Right lobe of liver (tissue), 6 donors: ENCODE results near the gene DOK6. TPM values are rescaled to one million over a fixed set of nuclear protein-coding genes. Genes with fewer than 3 reads are reported as not detected.
"Not testable (repeated sequence)": the region's sequence is repeated elsewhere in the genome, so short reads cannot be mapped to it uniquely, and the experiment has no call there.

Source experiments
- ATAC-seq, 4 donors: fragments of 200-7000 bp; cut with Tn5 transposase; one replicate each; pipeline ENCODE4 v1.9.1; 2020; ENCODE audit warnings: mild to moderate bottlenecking in 4 of 4, moderate library complexity in 4 of 4
- DNase-seq, 3 donors: peaks; one replicate each; pipeline ENCODE4 v3.0.0-alpha.2; 2020
- H3K27ac ChIP-seq, 3 donors: fragments of 200-600 bp; one replicate each; pipeline ENCODE4 v1.8.0; 2022
- H3K27me3 ChIP-seq, 2 donors: fragments of 200-600 bp; one replicate each; pipeline ENCODE4 v1.8.0; 2022
- H3K36me3 ChIP-seq, 4 donors: fragments of 200-600 bp; sonication (generic) in 1 of 4; one replicate each; pipeline versions ENCODE4 v1.5.1 to v1.8.0; 2017 to 2022; ENCODE audit warnings: control low read depth in 1 of 4
- H3K4me1 ChIP-seq, 4 donors: fragments of 200-600 bp; sonication (generic) in 1 of 4; one replicate each; pipeline versions ENCODE4 v1.5.1 to v1.8.0; 2017 to 2022; ENCODE audit warnings: control low read depth in 1 of 4
- H3K4me3 ChIP-seq, 3 donors: fragments of 200-600 bp; one replicate each; pipeline ENCODE4 v1.8.0; 2022
- H3K9me3 ChIP-seq, 4 donors: fragments of 200-600 bp; sonication (generic) in 1 of 4; one replicate each; pipeline versions ENCODE4 v1.5.1 to v1.8.0; 2017 to 2022; ENCODE audit warnings: control low read depth in 1 of 4
- CTCF ChIP-seq, 4 donors: fragments of 200-600 bp in 3 of 4; fragments of 450-650 bp in 1 of 4; IDR thresholded peaks; one replicate each; pipeline versions ENCODE4 v1.5.1 to v1.8.0; 2016 to 2022; ENCODE audit warnings: antibody characterized with exemption in 4 of 4, mild to moderate bottlenecking in 2 of 4
- POLR2A ChIP-seq: fragments of 450-650 bp; IDR thresholded peaks from one replicate; pipeline ENCODE4 v1.6.1; 2017; ENCODE audit warnings: antibody characterized with exemption, mild to moderate bottlenecking
- WGBS: methylation state at CpG from one replicate; pipeline ENCODE4 v1.1.6; 2018; ENCODE audit warnings: low coverage, low lambda C conversion rate; ENCODE audit not compliant: insufficient coverage; ENCODE audit errors: missing lambda C conversion rate; 5-methylcytosine and 5-hydroxymethylcytosine counted together
- intact Hi-C, 2 donors: fragments of 100-400 bp; cut with DNase I; formaldehyde crosslinking; loops; one replicate each; pipeline versions ENCODE4 v1.11.2 to v1.14.1; 2022
- total RNA-seq, 6 experiments: library from RNA; depleted of rRNA in 2 of 6; stranded (reverse); fragments of >200 nt in 2 of 6; fragmentation: NEBNext Ultra II Directional in 3 of 6; extraction: Animal tissue kit (Norgen Biotek cat#: 25700) in 3 of 6; gene quantifications; one replicate each; pipeline versions ENCODE4 v1.1.0 to v1.2.4, GENCODE V29; 2016 to 2023
- donor health status: DM: no; HTN: yes; CAD: no.
- donor health status: DM: no; HTN: no; CAD: no.
- donor health status: DM: no; HTN: no; CAD: no.
- donor health status: DM: no; HTN: yes; CAD: no.
- donor health status: DM: no; HTN: yes; CAD: no.

Gene DOK6
- total RNA-seq, 6 experiments from 2014 or later, result 0.37 to 2.9 (median 2.1) TPM; not detected in 1

- intact Hi-C loops, result no loop called here
- Histone ChIP-seq H3K4me3 (no peak overlapping the region), H3K4me1 (no peaks in the 10 kb centered on the region), H3K27ac (no peak overlapping the region), H3K36me3 (no peaks in the 10 kb centered on the region), H3K27me3 (no peaks in the 10 kb centered on the region), H3K9me3 (no peaks in the 10 kb centered on the region)
- DNase-seq (no peak), ATAC-seq (no peak)
- no peak for TF ChIP-seq POLR2A
- no peak for TF ChIP-seq CTCF (IDR thresholded peaks at IDR 0.05)
- WGBS, result 55% methylated on average over 4 of the region's 4 CpGs
Observed at GRCh38 chr18:69853051-69853450, 452.4 kb downstream of the DOK6 start.

GRCh38 chr18:69854455-69854854, 453.8 kb downstream of the DOK6 start:
- WGBS, result 60% methylated on average over 1 of the region's 1 CpG
- H3K27ac ChIP-seq, result no peak overlapping the region
- DNase-seq (no peak), ATAC-seq (no peak)
- TF ChIP-seq CTCF (IDR thresholded peaks at IDR 0.05) (no peak), POLR2A (no peak)
- H3K9me3 ChIP-seq, result no peaks in the 10 kb centered on the region
- H3K27me3 ChIP-seq, result no peaks in the 10 kb centered on the region
- H3K4me3 ChIP-seq, result no peak overlapping the region
- H3K36me3 ChIP-seq, result no peaks in the 10 kb centered on the region
- no peaks in the 10 kb centered on the region for H3K4me1 ChIP-seq
- intact Hi-C loops, result no loop called here

- DNase-seq, result no peak
- intact Hi-C loops, result no loop called here
- no peak for TF ChIP-seq POLR2A
- no peak for TF ChIP-seq CTCF (IDR thresholded peaks at IDR 0.05)
- WGBS, result 77% methylated on average over 4 of the region's 5 CpGs
- H3K4me1 ChIP-seq, result no peaks in the 10 kb centered on the region
- no peaks in the 10 kb centered on the region for H3K9me3 ChIP-seq
- no peak overlapping the region for H3K27ac ChIP-seq
- no peak for ATAC-seq
- no peaks in the 10 kb centered on the region for H3K36me3 ChIP-seq
- H3K4me3 ChIP-seq, result no peak overlapping the region
- H3K27me3 ChIP-seq, result no peaks in the 10 kb centered on the region
Observed at GRCh38 chr18:69858897-69859296, 458.2 kb downstream of the DOK6 start.

GRCh38 chr18:69864802-69865201, 464.1 kb downstream of the DOK6 start:
- WGBS, result 82% methylated on average over 6 of the region's 6 CpGs
- H3K4me1 ChIP-seq, H3K4me3 ChIP-seq, H3K9me3 ChIP-seq, H3K27ac ChIP-seq, H3K36me3 ChIP-seq, H3K27me3 ChIP-seq, ATAC-seq, intact Hi-C loops, DNase-seq: not testable (repeated sequence)

- DNase-seq (no peak), ATAC-seq (no peak)
- TF ChIP-seq POLR2A, result no peak
- no peak for TF ChIP-seq CTCF (IDR thresholded peaks at IDR 0.05)
- Histone ChIP-seq H3K27ac (no peak overlapping the region), H3K4me1 (no peaks in the 10 kb centered on the region), H3K27me3 (no peaks in the 10 kb centered on the region), H3K36me3 (no peaks in the 10 kb centered on the region), H3K9me3 (no peaks in the 10 kb centered on the region), H3K4me3 (no peak overlapping the region)
- intact Hi-C loops, result no loop called here
- 23% methylated on average over 3 of the region's 4 CpGs for WGBS
Observed at GRCh38 chr18:69865776-69866175, 465.1 kb downstream of the DOK6 start.
